D721Med (cell line): ENCODE results near the gene LSM10.

Experiments
- DNase-seq: peaks from one replicate; pipeline ENCODE4 v3.0.0; 2011; ENCODE audit warnings: low spot score; ENCODE audit not compliant: insufficient read length
- FAIRE-seq: peaks from 2 replicates; lab custom pipeline; 2011; peaks lifted over from hg19 to GRCh38; lab: Jason Lieb, UNC
- CTCF ChIP-seq: IDR thresholded peaks from 2 replicates; pipeline ENCODE4 v1.5.1; 2012; ENCODE audit warnings: mild to moderate bottlenecking, control low read depth; ENCODE audit not compliant: insufficient read depth; ENCODE audit errors: missing control alignments

The LSM10 gene

DNA sequence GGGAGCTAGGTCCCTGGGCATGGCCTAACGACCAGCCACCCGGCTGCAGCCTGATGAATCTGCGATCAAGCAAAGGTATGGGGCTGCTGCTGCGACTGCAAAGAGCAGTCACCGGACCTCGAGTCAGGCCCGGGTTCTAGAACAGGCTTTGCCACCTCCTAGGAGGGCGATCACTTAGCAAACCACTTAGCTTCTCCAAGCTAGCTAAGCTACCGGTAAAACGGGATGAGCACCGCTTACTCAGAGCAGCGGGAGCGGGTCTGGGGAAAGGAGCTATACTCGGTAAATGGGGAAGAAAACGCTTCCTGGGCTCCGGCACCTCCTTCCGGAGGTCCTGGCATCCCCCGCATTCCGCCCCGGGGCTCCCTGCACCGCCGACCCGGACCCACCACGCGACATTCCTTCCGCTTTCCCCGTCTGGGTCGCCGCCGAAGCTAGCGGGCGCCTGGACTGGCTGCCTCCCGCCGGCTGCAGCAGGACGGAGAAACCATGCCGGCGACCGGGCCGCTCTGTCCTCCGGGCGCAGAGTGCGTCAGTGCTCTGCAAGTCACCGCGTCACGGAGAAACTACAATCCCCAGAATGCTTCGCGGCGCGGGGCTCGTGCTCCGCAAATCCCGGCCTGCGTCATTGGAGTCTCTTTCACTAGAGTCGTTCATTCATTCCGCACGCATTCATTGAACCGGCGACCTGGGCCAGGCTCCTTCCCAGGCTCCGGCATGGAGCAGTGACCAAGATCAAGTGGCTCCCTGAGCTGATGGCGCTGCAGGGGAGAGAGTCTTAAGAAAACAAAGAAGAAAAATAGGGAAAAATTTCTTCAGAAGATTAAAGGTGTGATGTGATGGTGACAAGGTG, at the start of gene LSM10:
Gene LSM10 (minus strand): TSS at position 531 of the 853 bp plus-strand sequence. CDS start 3,779 bp downstream, outside the sequence.
- DNase-seq (peak; percentile 81), FAIRE-seq (peak; percentile 32)
- TF ChIP-seq CTCF, result no peak

GRCh38 chr1:36447450-36447849, 49.7 kb upstream of the LSM10 start:
- no peak for DNase-seq
- TF ChIP-seq CTCF, result no peak
- FAIRE-seq, result no peak

DNA sequence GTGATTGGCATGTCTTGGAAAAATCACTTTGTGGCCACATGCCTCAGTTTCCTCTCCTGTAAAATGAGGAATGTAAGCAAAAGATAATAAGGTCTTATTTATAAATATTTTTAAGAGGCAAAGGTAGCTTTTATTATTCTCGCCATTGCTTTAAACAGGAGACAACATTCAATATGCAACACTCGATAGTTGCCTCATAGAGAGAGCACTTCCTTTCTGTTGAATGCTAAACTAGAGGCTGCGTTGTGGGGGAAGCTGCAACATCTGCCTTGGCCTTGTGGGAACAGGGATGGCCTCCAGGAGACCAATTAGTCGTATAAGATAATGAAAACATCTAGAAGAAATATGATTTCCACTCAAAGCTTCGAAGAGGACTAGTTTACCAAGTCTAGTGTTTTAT, 49.0 kb upstream of the LSM10 start:
- DNase-seq (no peak), FAIRE-seq (no peak)
- TF ChIP-seq CTCF, result no peak

GRCh38 chr1:36446271-36446670, 48.6 kb upstream of the LSM10 start:
- TF ChIP-seq CTCF, result peak; percentile 58
- no peak for DNase-seq
- no peak for FAIRE-seq

GRCh38 chr1:36443297-36443696, 45.6 kb upstream of the LSM10 start:
- no peak for TF ChIP-seq CTCF
- DNase-seq (no peak), FAIRE-seq (no peak)

DNA sequence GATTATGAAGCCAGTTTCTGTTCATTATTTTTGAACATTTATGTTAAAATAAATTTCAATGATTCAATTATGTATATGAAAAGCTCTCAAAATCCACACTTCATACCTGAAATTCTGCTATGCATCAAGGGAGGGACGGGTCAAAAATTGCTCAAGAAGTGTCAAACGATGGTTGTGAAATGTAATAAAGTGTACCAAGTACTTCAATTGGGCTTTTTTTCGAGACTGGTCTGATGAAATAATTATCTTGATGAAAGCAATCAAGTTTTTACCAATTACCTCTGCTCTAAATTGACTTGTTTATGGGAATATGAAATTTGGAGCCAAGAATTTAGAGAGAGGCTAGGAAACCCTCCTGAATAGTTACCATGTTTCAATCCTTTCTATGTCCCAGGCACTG, 44.6 kb upstream of the LSM10 start:
- TF ChIP-seq CTCF, result no peak
- FAIRE-seq (no peak), DNase-seq (no peak)

DNA sequence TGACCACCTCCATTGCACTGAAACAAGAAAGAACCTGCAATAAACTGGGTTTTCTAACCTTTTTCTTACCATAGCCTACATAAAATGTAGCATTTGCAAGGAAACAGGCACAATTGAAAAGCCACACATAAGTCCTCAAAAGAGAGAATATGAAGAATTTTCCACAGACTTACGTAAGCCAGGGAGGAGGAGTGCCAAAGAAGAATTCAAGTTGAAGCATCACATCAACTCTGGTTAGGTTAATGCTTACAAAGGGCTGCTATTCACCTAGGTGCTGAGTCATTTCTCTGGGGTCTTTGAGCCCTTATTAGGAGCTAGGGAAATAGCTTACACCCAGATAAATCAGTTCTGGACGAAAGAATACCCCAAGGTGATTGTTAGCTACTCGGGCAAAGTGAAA, 42.9 kb upstream of the LSM10 start:
- TF ChIP-seq CTCF, result no peak
- no peak for FAIRE-seq
- DNase-seq, result no peak
